Neuronal stem cell (in vitro differentiated cells): ENCODE data around the gene ASXL2.

Experiments
- DNase-seq: peaks from one replicate; pipeline ENCODE4 v3.0.0-alpha.2; 2013; ENCODE audit warnings: low spot score
- H2AFZ ChIP-seq: one replicate; pipeline ENCODE4 v1.6.1; 2013; ENCODE audit warnings: mild to moderate bottlenecking, low read length, inconsistent platforms
- H2AK5ac ChIP-seq: 2 replicates; pipeline ENCODE4 v1.6.1; 2013; ENCODE audit warnings: low read depth, mild to moderate bottlenecking, inconsistent platforms, low read length, moderate library complexity, mixed read lengths
- H2BK120ac ChIP-seq: 2 replicates; pipeline ENCODE4 v1.6.1; 2013; ENCODE audit warnings: low read depth, mild to moderate bottlenecking, inconsistent platforms, low read length, moderate library complexity, mixed read lengths
- H2BK12ac ChIP-seq: one replicate; pipeline ENCODE4 v1.6.1; 2013; ENCODE audit warnings: low read length, inconsistent platforms
- H2BK15ac ChIP-seq: 2 replicates; pipeline ENCODE4 v1.6.1; 2013; ENCODE audit warnings: mild to moderate bottlenecking, low read length, inconsistent platforms, mixed read lengths
- H2BK5ac ChIP-seq: one replicate; pipeline ENCODE4 v1.6.1; 2013; ENCODE audit warnings: inconsistent platforms, mild to moderate bottlenecking, low read length, moderate library complexity
- H3K14ac ChIP-seq: one replicate; pipeline ENCODE4 v1.6.1; 2013; ENCODE audit warnings: low read length, inconsistent platforms
- H3K18ac ChIP-seq: 2 replicates; pipeline ENCODE4 v1.6.1; 2013; ENCODE audit warnings: low read length, inconsistent platforms
- H3K23ac ChIP-seq: 2 replicates; pipeline ENCODE4 v1.6.1; 2013; ENCODE audit warnings: low read depth, mild to moderate bottlenecking, mixed read lengths, low read length, inconsistent platforms; ENCODE audit not compliant: poor library complexity
- H3K27ac ChIP-seq: replicated peaks from 3 replicates; pipeline ENCODE4 v1.5.1; 2013; ENCODE audit warnings: low read length, inconsistent platforms
- H3K27me3 ChIP-seq, 3 experiments: 2 replicates each; pipeline ENCODE4 v1.6.1; 2013; ENCODE audit warnings: low read length in 3 of 3, mild to moderate bottlenecking in 2 of 3, inconsistent platforms in 1 of 3, low read depth in 1 of 3, mixed read lengths in 1 of 3, moderate library complexity in 1 of 3; ENCODE audit not compliant: control insufficient read depth in 3 of 3, insufficient read depth in 3 of 3
- H3K36me3 ChIP-seq, 2 donors: replicated peaks in 1 of 2; 2 replicates each; pipeline ENCODE4 v1.6.1; 2013; ENCODE audit warnings: low read length in 2 of 2; ENCODE audit not compliant: control insufficient read depth in 2 of 2, insufficient read depth in 2 of 2
- H3K4ac ChIP-seq: 2 replicates; pipeline ENCODE4 v1.6.1; 2013; ENCODE audit warnings: inconsistent platforms, mild to moderate bottlenecking, low read length, moderate library complexity
- H3K4me1 ChIP-seq, 2 donors: 1 replicate in 1 of 2; 2 replicates in 1 of 2; pipeline ENCODE4 v1.6.1; 2013; ENCODE audit warnings: low read length in 2 of 2, low read depth in 1 of 2; ENCODE audit not compliant: control insufficient read depth in 2 of 2, insufficient read depth in 1 of 2
- H3K4me2 ChIP-seq: one replicate; pipeline ENCODE4 v1.6.1; 2013; ENCODE audit warnings: mild to moderate bottlenecking, low read length, inconsistent platforms; ENCODE audit not compliant: insufficient read depth, poor library complexity, severe bottlenecking
- H3K4me3 ChIP-seq, 2 donors: 2 replicates each; pipeline ENCODE4 v1.5.1; 2013; ENCODE audit warnings: low read length in 2 of 2, mild to moderate bottlenecking in 2 of 2, inconsistent platforms in 1 of 2, moderate library complexity in 1 of 2
- H3K79me1 ChIP-seq: one replicate; pipeline ENCODE4 v1.6.1; 2013; ENCODE audit warnings: low read depth, mild to moderate bottlenecking, inconsistent platforms, low read length, moderate library complexity
- H3K9ac ChIP-seq: one replicate; pipeline ENCODE4 v1.6.1; 2013; ENCODE audit warnings: mild to moderate bottlenecking, low read depth, low read length, inconsistent platforms; ENCODE audit not compliant: poor library complexity
- H3K9me3 ChIP-seq, 2 donors: replicated peaks in 1 of 2; 2 replicates each; pipeline versions ENCODE3 to v1.6.1; 2013; ENCODE audit warnings: low read length in 2 of 2, mild to moderate bottlenecking in 2 of 2, inconsistent platforms in 1 of 2, low read depth in 1 of 2, mixed read lengths in 1 of 2, moderate library complexity in 1 of 2; ENCODE audit not compliant: control insufficient read depth in 2 of 2, insufficient read depth in 1 of 2
- H4K8ac ChIP-seq: one replicate; pipeline ENCODE4 v1.6.1; 2013; ENCODE audit warnings: low read depth, mild to moderate bottlenecking, inconsistent platforms, low read length, moderate library complexity
- H4K91ac ChIP-seq: one replicate; pipeline ENCODE4 v1.6.1; 2013; ENCODE audit warnings: low read length, low read depth, mild to moderate bottlenecking, inconsistent platforms; ENCODE audit not compliant: poor library complexity
- WGBS, 2 donors: extraction: QIAGEN DNeasy Blood & Tissue Kit; methylation state at CpG; one replicate each; pipeline ENCODE4 v1.1.7; 2013; ENCODE audit warnings: missing lambda C conversion rate in 2 of 2, mixed read lengths in 1 of 2; ENCODE audit not compliant: insufficient read length in 2 of 2, insufficient replicate concordance in 1 of 2; ENCODE audit errors: extremely low coverage in 2 of 2; 5-methylcytosine and 5-hydroxymethylcytosine counted together

Gene ASXL2

DNA sequence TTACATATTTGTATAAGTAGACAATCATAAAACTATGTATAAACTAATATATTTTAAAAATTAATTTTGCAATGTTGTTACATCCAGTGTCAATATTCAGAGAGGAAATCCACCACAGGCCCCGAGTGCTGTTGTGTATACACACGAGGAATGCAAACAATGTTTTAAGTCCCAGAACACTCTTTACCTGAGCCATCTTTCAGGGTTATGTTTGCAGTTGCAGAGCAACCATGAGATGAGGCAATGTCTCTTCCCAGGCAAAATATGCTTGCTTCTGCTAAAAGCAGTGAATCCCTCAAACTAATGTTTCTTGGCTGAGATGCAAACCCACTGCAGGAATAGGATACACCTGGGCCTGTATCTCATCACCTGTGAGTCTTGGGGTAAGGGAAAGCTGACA, 91.3 kb downstream of the ASXL2 start:
- no peaks in the 10 kb centered on the region for H3K27me3 ChIP-seq
- H3K27ac ChIP-seq, result no peak overlapping the region
- no peak overlapping the region for H4K8ac ChIP-seq
- H3K4me3 ChIP-seq, result no peak overlapping the region
- H3K4me1 ChIP-seq, result no peaks in the 10 kb centered on the region
- no peaks in the 10 kb centered on the region for H3K9me3 ChIP-seq
- no peak overlapping the region for H3K18ac ChIP-seq
- no peak overlapping the region for H4K91ac ChIP-seq
- H3K9ac ChIP-seq, result no peak overlapping the region
- H2BK15ac ChIP-seq, result no peak overlapping the region
- H3K14ac ChIP-seq, result no peak overlapping the region
- no peak overlapping the region for H2AFZ ChIP-seq
- DNase-seq, result no peak
- no peak overlapping the region for H2BK12ac ChIP-seq
- H2BK5ac ChIP-seq, result no peak overlapping the region
- no peak overlapping the region for H3K4ac ChIP-seq
- no peak overlapping the region for H3K4me2 ChIP-seq
- H2AK5ac ChIP-seq, result no peak overlapping the region
- H3K36me3 ChIP-seq, result peaks cover 0 to 9% of the 10 kb centered on the region in 2 donors
- no peak overlapping the region for H3K23ac ChIP-seq
- H2BK120ac ChIP-seq, result no peak overlapping the region
- no CpG with 5 or more reads among the region's 2 CpGs for WGBS, 2 donors
- no peaks in the 10 kb centered on the region for H3K79me1 ChIP-seq

DNA sequence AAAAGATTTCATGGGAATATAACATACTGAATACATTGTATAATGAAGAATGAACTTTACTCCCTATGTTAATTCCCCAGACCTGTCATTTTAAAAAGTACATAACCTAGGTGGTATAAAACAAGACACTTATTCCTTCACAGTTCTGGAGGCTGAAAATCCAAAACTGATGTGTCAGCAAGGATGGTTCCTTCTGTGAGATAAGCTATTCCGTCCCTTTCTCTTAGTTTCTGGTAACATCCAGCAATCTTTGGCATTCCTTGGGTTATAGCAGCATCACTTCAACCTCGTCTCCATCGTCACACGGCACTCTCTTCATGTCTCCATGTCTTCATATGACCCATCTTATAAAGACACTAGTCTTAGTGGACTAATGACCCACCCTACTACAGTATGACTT, 93.9 kb downstream of the ASXL2 start:
- Histone ChIP-seq H3K23ac (no peak overlapping the region), H3K27me3 (no peaks in the 10 kb centered on the region), H3K79me1 (no peaks in the 10 kb centered on the region), H3K4me2 (no peak overlapping the region), H2BK5ac (no peak overlapping the region), H3K9me3 (no peaks in the 10 kb centered on the region), H3K36me3 (peaks cover 0 to 13% of the 10 kb centered on the region in 2 donors), H3K27ac (no peak overlapping the region), H3K4me3 (no peak overlapping the region), H3K9ac (no peak overlapping the region), H3K14ac (no peak overlapping the region), H3K4me1 (no peaks in the 10 kb centered on the region), H3K4ac (no peak overlapping the region), H2AFZ (no peak overlapping the region), H4K91ac (no peak overlapping the region), H2AK5ac (no peak overlapping the region), H2BK15ac (no peak overlapping the region), H4K8ac (no peak overlapping the region), H3K18ac (no peak overlapping the region), H2BK12ac (no peak overlapping the region), H2BK120ac (no peak overlapping the region)
- DNase-seq, result no peak
- no CpG with 5 or more reads among the region's 4 CpGs for WGBS, 2 donors

DNA sequence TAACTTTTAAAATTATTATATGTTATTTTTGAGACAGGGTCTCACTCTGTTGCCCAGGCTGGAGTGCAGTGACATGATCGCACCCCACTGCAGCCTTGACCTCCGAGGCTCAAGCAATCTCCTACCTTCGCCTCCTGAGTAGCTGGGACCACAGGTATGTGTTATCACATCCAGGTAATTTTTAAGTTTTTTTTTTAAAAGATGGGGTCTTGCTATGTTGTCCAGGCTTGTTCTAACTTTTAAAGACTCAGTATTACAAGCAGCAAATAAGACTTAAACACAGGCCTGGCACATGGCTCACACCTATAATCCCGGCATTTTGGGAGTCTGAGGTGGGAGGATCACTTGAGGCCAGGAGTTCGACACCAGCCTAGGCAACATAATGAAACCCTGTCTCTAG, 101.2 kb downstream of the ASXL2 start:
- Histone ChIP-seq H3K18ac (no peak overlapping the region), H3K9me3 (peaks cover 0 to 3% of the 10 kb centered on the region in 2 donors), H3K27ac (no peak overlapping the region), H3K4me1 (no peaks in the 10 kb centered on the region), H3K14ac (no peak overlapping the region), H3K9ac (no peak overlapping the region), H4K8ac (no peak overlapping the region), H2AFZ (no peak overlapping the region), H3K23ac (no peak overlapping the region), H3K4ac (no peak overlapping the region), H3K36me3 (peaks cover 0 to 8% of the 10 kb centered on the region in 2 donors), H3K27me3 (no peaks in the 10 kb centered on the region), H2AK5ac (no peak overlapping the region), H2BK120ac (no peak overlapping the region), H2BK12ac (no peak overlapping the region), H2BK5ac (no peak overlapping the region), H3K4me2 (no peak overlapping the region), H4K91ac (no peak overlapping the region), H3K79me1 (no peaks in the 10 kb centered on the region), H2BK15ac (no peak overlapping the region), H3K4me3 (no peak overlapping the region)
- DNase-seq, result no peak
- WGBS, 2 donors, result no CpG with 5 or more reads among the region's 5 CpGs

DNA sequence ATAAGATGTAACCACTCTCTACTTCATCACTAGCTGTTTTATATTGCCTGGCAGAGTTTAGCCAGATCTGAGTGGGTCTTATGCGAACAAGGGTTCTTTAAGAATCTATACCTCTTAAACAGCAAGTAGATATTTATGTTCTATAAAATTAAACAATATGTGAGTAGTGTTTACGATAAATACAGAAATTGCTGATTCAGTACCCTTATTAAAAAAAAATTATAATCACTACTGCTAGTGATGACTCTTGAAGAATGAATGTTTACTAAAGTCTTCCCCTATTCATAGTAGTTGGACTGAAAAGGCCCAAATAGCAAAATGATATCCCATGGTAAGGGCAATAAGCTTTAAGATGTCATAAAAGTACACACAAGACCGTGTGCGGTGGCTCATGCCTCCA, 106.2 kb downstream of the ASXL2 start:
- Histone ChIP-seq H3K36me3 (peaks cover 6 to 37% of the 10 kb centered on the region in 2 donors), H2BK120ac (no peak overlapping the region), H3K4ac (no peak overlapping the region), H3K14ac (no peak overlapping the region), H2BK12ac (no peak overlapping the region), H2AK5ac (no peak overlapping the region), H3K9ac (no peak overlapping the region), H4K8ac (no peak overlapping the region), H3K23ac (no peak overlapping the region), H3K27me3 (no peaks in the 10 kb centered on the region), H3K18ac (no peak overlapping the region), H4K91ac (no peak overlapping the region), H3K27ac (no peak overlapping the region), H2BK5ac (no peak overlapping the region), H2AFZ (no peak overlapping the region), H3K79me1 (no peaks in the 10 kb centered on the region), H3K9me3 (peaks cover 0 to 3% of the 10 kb centered on the region in 2 donors), H3K4me3 (no peak overlapping the region), H3K4me1 (no peaks in the 10 kb centered on the region), H2BK15ac (no peak overlapping the region), H3K4me2 (no peak overlapping the region)
- WGBS, 2 donors, result no CpG with 5 or more reads among the region's 4 CpGs
- no peak for DNase-seq
